ENCODE results near the gene CLDND1.

GRCh38 chr3:98564282-98565005 lies 41.7 kb upstream of the CLDND1 start:
- TF ChIP-seq CTCF (IDR thresholded peaks at IDR 0.05) = no peak
- no peak for TF ChIP-seq EP300 (IDR thresholded peaks at IDR 0.05)
- no peak for TF ChIP-seq POLR2AphosphoS5 (IDR thresholded peaks at IDR 0.05)
- TF ChIP-seq POLR2A (IDR thresholded peaks at IDR 0.05) = no peak

Measured in upper lobe of left lung (tissue), 4 donors.